Hepatocyte (in vitro differentiated cells): ENCODE results near the gene ARHGAP5.
"Not testable (repeated sequence)": the region's sequence is repeated elsewhere in the genome, so short reads cannot be mapped to it uniquely, and the experiment has no call there.

ENCODE experiments used
- CTCF ChIP-seq: fragments of 200-600 bp; sonication (generic); IDR thresholded peaks from 2 replicates; pipeline ENCODE4 v1.5.1; 2016; ENCODE audit warnings: antibody characterized with exemption, mild to moderate bottlenecking; ENCODE audit not compliant: poor library complexity
- EZH2 ChIP-seq: fragments of 200-600 bp; sonication (generic); IDR thresholded peaks from 2 replicates; pipeline ENCODE4 v1.6.1; 2016; ENCODE audit warnings: antibody characterized with exemption, mild to moderate bottlenecking, borderline replicate concordance
- EZH2phosphoT487 ChIP-seq: fragments of 200-600 bp; sonication (generic); IDR thresholded peaks from one replicate; pipeline ENCODE4 v1.6.1; 2018; ENCODE audit warnings: antibody characterized with exemption, mild to moderate bottlenecking, low read depth, moderate library complexity; ENCODE audit not compliant: unreplicated experiment, severe bottlenecking

- TF ChIP-seq CTCF, EZH2, EZH2phosphoT487: not testable (repeated sequence)
Observed at GRCh38 chr14:32127731-32128654, 50.9 kb downstream of the ARHGAP5 start.
